Astrocyte (in vitro differentiated cells and primary cell): ENCODE results near the gene LRIG3.

ENCODE experiments used
- EZH2 ChIP-seq: IDR thresholded peaks from 2 replicates; pipeline ENCODE4 v1.6.1; 2012; ENCODE audit warnings: mild to moderate bottlenecking, low read length, inconsistent platforms; ENCODE audit not compliant: insufficient read depth
- TF ChIP-seq, protein P1 (sequence below): IDR thresholded peaks from 2 replicates; pipeline ENCODE4 v1.5.1; 2011; ENCODE audit warnings: low read depth, mild to moderate bottlenecking, inconsistent platforms, low read length, moderate library complexity; ENCODE audit not compliant: insufficient read depth

DNA sequence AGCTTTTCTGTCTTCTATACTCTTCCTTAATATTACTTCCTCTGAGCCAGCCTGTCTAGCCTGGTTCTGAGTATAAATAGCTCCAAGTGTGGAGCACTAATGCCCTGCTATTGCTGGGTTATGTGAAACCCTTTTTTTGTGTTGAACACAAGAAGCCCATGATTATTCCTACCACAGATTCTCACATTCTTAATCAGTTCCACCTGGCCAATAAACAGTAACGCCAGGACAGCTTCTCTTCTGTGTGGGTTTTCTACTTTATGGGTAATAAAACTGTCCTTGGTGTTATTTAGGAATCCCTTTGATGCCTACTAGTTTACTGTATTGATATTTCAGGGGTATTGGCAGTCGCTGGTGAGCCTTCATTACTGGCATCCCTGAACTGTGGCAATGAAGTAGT is 48.9 kb upstream of the LRIG3 start:
- no peak for TF ChIP-seq EZH2
- TF ChIP-seq, protein P1, sequence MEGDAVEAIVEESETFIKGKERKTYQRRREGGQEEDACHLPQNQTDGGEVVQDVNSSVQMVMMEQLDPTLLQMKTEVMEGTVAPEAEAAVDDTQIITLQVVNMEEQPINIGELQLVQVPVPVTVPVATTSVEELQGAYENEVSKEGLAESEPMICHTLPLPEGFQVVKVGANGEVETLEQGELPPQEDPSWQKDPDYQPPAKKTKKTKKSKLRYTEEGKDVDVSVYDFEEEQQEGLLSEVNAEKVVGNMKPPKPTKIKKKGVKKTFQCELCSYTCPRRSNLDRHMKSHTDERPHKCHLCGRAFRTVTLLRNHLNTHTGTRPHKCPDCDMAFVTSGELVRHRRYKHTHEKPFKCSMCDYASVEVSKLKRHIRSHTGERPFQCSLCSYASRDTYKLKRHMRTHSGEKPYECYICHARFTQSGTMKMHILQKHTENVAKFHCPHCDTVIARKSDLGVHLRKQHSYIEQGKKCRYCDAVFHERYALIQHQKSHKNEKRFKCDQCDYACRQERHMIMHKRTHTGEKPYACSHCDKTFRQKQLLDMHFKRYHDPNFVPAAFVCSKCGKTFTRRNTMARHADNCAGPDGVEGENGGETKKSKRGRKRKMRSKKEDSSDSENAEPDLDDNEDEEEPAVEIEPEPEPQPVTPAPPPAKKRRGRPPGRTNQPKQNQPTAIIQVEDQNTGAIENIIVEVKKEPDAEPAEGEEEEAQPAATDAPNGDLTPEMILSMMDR: no peak
